Loucy (cell line): ENCODE data around the gene OR2L3.

Experiments
- H2AFZ ChIP-seq: fragments of 200-600 bp; sonication (generic); 2 replicates; pipeline ENCODE4 v1.6.0; 2016; ENCODE audit warnings: antibody characterized with exemption, mild to moderate bottlenecking, low read length, moderate library complexity
- H3F3A ChIP-seq: fragments of 200-600 bp; 2 replicates; pipeline ENCODE4 v1.6.0; 2016; ENCODE audit warnings: antibody characterized with exemption, low read depth, mild to moderate bottlenecking
- H3K27me3 ChIP-seq: fragments of 200-600 bp; sonication (generic); 2 replicates; pipeline ENCODE4 v1.6.1; 2014; ENCODE audit warnings: low read length, mild to moderate bottlenecking; ENCODE audit not compliant: insufficient read depth, poor library complexity, severe bottlenecking
- H3K36me3 ChIP-seq: fragments of 200-600 bp; sonication (generic); 2 replicates; pipeline ENCODE4 v1.6.1; 2016; ENCODE audit warnings: low read length; ENCODE audit not compliant: insufficient read depth
- H3K4me1 ChIP-seq: fragments of 200-600 bp; sonication (generic); 2 replicates; pipeline ENCODE4 v1.5.1; 2014; ENCODE audit warnings: low read length, mild to moderate bottlenecking; ENCODE audit not compliant: insufficient read depth, poor library complexity, severe bottlenecking
- H3K4me2 ChIP-seq: fragments of 200-600 bp; sonication (generic); 2 replicates; pipeline ENCODE4 v1.6.0; 2014; ENCODE audit warnings: antibody characterized with exemption, low read length, low read depth, mild to moderate bottlenecking; ENCODE audit not compliant: poor library complexity, severe bottlenecking
- H3K4me3 ChIP-seq: fragments of 200-600 bp; sonication (generic); 2 replicates; pipeline ENCODE4 v1.5.1; 2014; ENCODE audit warnings: low read length, mild to moderate bottlenecking, mixed read lengths; ENCODE audit not compliant: poor library complexity, severe bottlenecking
- H3K79me2 ChIP-seq: fragments of 200-600 bp; sonication (generic); 2 replicates; pipeline ENCODE4 v1.6.1; 2014; ENCODE audit warnings: low read length; ENCODE audit not compliant: insufficient read depth
- H3K9ac ChIP-seq: fragments of 200-600 bp; sonication (generic); 2 replicates; pipeline ENCODE4 v1.6.0; 2014; ENCODE audit warnings: mild to moderate bottlenecking, low read depth, low read length, moderate library complexity; ENCODE audit not compliant: poor library complexity, severe bottlenecking
- H3K9me2 ChIP-seq: fragments of 200-600 bp; sonication (generic); replicated peaks from 2 replicates; pipeline ENCODE4 v1.6.1; 2016; ENCODE audit warnings: low read depth, low read length, mixed read lengths
- H3K9me3 ChIP-seq: fragments of 200-600 bp; sonication (generic); 2 replicates; pipeline ENCODE4 v1.6.1; 2014; ENCODE audit warnings: mild to moderate bottlenecking, antibody characterized with exemption, low read length, low read depth; ENCODE audit not compliant: insufficient read depth
- H4K20me1 ChIP-seq: fragments of 200-600 bp; sonication (generic); 2 replicates; pipeline ENCODE4 v1.6.0; 2014; ENCODE audit warnings: antibody characterized with exemption, low read length, mild to moderate bottlenecking; ENCODE audit not compliant: insufficient read depth, poor library complexity, severe bottlenecking
- EZH2phosphoT487 ChIP-seq: fragments of 200-600 bp; IDR thresholded peaks from 2 replicates; pipeline ENCODE4 v1.6.1; 2018; ENCODE audit warnings: antibody characterized with exemption, mild to moderate bottlenecking, moderate library complexity, borderline replicate concordance
- TF ChIP-seq, protein P1 (sequence below): fragments of 200-600 bp; sonication (generic); conservative IDR thresholded peaks from 2 replicates; pipeline ENCODE4 v1.5.1; 2014; ENCODE audit warnings: mild to moderate bottlenecking, antibody characterized with exemption, low read length

The OR2L3 gene

DNA sequence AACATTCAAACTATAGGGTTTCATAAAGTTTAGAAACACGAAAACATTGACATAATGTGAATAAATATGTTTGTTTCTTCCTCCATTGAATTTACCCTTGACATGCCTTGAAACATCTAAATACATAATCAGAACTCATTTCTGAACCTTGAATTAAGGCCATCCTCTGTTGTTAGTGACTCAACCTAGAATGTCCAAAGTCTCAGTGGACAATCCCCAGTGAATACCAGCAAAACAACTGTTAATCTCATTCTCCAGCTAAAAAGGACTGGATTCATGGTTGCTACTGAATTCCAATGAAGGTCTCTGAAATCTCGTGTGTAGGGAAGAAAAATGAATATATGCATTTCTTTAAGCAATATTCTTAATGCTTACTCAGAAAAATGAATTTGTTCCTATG is 16.9 kb upstream of the OR2L3 start, which contains the start of gene OR2L2:
Gene OR2L2, plus strand, starts transcription at position 301 of the 400 bp plus-strand sequence. CDS start 8,198 bp downstream, outside the sequence.
- no peak within 1 kb of the TSS for H3K9ac ChIP-seq
- H3K79me2 ChIP-seq, result no peaks in the 10 kb centered on the region
- H3K4me3 ChIP-seq, result no peak within 1 kb of the TSS
- no peaks in the 10 kb centered on the region for H3F3A ChIP-seq
- H3K27me3 ChIP-seq, result no peaks in the 10 kb centered on the region
- no peaks in the 10 kb centered on the region for H4K20me1 ChIP-seq
- H2AFZ ChIP-seq, result no peak within 1 kb of the TSS
- H3K9me3 ChIP-seq, result no peaks in the 10 kb centered on the region
- H3K36me3 ChIP-seq, result no peaks in the 10 kb centered on the region
- H3K9me2 ChIP-seq, result no peaks in the 10 kb centered on the region
- H3K4me2 ChIP-seq, result no peak within 1 kb of the TSS
- H3K4me1 ChIP-seq, result no peaks in the 10 kb centered on the region
- TF ChIP-seq EZH2phosphoT487, result no peak
- TF ChIP-seq, protein P1, sequence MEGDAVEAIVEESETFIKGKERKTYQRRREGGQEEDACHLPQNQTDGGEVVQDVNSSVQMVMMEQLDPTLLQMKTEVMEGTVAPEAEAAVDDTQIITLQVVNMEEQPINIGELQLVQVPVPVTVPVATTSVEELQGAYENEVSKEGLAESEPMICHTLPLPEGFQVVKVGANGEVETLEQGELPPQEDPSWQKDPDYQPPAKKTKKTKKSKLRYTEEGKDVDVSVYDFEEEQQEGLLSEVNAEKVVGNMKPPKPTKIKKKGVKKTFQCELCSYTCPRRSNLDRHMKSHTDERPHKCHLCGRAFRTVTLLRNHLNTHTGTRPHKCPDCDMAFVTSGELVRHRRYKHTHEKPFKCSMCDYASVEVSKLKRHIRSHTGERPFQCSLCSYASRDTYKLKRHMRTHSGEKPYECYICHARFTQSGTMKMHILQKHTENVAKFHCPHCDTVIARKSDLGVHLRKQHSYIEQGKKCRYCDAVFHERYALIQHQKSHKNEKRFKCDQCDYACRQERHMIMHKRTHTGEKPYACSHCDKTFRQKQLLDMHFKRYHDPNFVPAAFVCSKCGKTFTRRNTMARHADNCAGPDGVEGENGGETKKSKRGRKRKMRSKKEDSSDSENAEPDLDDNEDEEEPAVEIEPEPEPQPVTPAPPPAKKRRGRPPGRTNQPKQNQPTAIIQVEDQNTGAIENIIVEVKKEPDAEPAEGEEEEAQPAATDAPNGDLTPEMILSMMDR, result no peak

DNA sequence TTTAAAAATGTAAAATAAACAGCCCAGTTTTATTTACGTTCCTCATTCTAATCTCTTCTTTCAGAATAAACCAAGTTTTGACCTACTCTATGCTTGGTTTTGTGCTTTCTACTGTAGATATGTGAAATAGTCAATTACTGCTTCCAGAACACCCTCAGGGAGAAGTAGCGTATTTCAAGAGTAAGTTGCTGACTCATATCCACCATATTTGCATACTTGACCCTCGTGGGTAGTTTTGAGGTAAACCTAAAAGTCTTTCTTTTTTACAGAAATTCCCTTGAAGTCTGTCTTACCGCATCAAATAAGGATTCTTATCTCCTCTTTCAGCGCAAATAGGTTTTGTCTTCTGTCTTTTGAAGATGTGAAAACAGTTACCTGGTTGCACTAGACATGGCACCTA is 1.4 kb upstream of the OR2L3 start:
- Histone ChIP-seq H3K9me2 (no peaks in the 10 kb centered on the region), H3F3A (no peaks in the 10 kb centered on the region), H3K79me2 (no peaks in the 10 kb centered on the region), H3K4me1 (no peaks in the 10 kb centered on the region), H4K20me1 (no peaks in the 10 kb centered on the region), H3K27me3 (no peaks in the 10 kb centered on the region), H2AFZ (no peak overlapping the region), H3K9ac (no peak overlapping the region), H3K9me3 (no peaks in the 10 kb centered on the region), H3K4me2 (no peak overlapping the region), H3K36me3 (no peaks in the 10 kb centered on the region), H3K4me3 (no peak overlapping the region)
- TF ChIP-seq, protein P1, result no peak
- TF ChIP-seq EZH2phosphoT487, result no peak

DNA sequence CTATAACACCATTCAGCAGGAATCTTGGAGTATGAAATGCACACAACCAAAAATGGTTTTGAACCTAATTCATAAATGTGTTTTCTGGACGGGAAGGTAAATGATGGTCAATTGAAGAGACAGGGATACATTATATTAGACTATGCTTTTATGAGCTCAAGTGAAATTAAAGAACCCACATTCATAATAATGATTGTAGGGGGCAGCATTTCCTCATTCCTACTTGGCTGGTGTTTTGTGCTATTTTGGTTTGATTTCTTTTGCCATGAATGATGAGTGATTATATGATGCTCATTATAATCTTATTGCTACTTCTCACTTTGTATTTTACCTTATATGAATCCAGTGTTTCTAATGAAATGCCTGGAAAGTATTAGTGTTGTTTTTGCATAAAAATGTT is 372 bp downstream of the OR2L3 start:
- H3F3A ChIP-seq, result no peaks in the 10 kb centered on the region
- no peaks in the 10 kb centered on the region for H3K36me3 ChIP-seq
- no peak overlapping the region for H2AFZ ChIP-seq
- H4K20me1 ChIP-seq, result no peaks in the 10 kb centered on the region
- H3K9me2 ChIP-seq, result no peaks in the 10 kb centered on the region
- no peaks in the 10 kb centered on the region for H3K79me2 ChIP-seq
- H3K27me3 ChIP-seq, result no peaks in the 10 kb centered on the region
- no peak for TF ChIP-seq EZH2phosphoT487
- TF ChIP-seq, protein P1, result peak; percentile 22; the same call in 1 of the 2 replicates
- H3K9ac ChIP-seq, result no peak overlapping the region
- H3K4me2 ChIP-seq, result no peak overlapping the region
- H3K9me3 ChIP-seq, result no peaks in the 10 kb centered on the region
- no peak overlapping the region for H3K4me3 ChIP-seq
- H3K4me1 ChIP-seq, result no peaks in the 10 kb centered on the region
